GM12864 (cell line): Measurements from ENCODE around the gene KRTAP29-1.
A peak's percentile ranks its signal among the peaks of the same experiment; 100 is the strongest.

Experiments
- DNase-seq: peaks from one replicate; pipeline ENCODE4 v3.0.0-alpha.2; 2011; ENCODE audit warnings: low read depth
- H3K4me3 ChIP-seq: 2 replicates; pipeline ENCODE4 v1.5.1; 2011; ENCODE audit warnings: mild to moderate bottlenecking, low read depth, low read length, control low read depth
- CTCF ChIP-seq: IDR thresholded peaks from 2 replicates; pipeline ENCODE4 v1.5.1; 2011; ENCODE audit warnings: low read depth, mild to moderate bottlenecking, moderate library complexity, low read length, control low read depth, inconsistent platforms; ENCODE audit errors: missing control alignments

KRTAP29-1 gene

GRCh38 chr17:41340934-41341861 is 38.5 kb upstream of the KRTAP29-1 start:
- no peak for TF ChIP-seq CTCF
- peak; percentile 10 for DNase-seq
- no peak overlapping the region for H3K4me3 ChIP-seq

GRCh38 chr17:41340494-41340893 is 37.8 kb upstream of the KRTAP29-1 start:
- DNase-seq, result no peak
- no peak for TF ChIP-seq CTCF
- H3K4me3 ChIP-seq, result no peak overlapping the region

- no peak for DNase-seq
- no peak for TF ChIP-seq CTCF
- no peak overlapping the region for H3K4me3 ChIP-seq
Observed at GRCh38 chr17:41339571-41340172, 37.0 kb upstream of the KRTAP29-1 start.

GRCh38 chr17:41338961-41339485 is 36.4 kb upstream of the KRTAP29-1 start:
- DNase-seq, result peak; percentile 19

GRCh38 chr17:41335747-41336146 is 33.1 kb upstream of the KRTAP29-1 start:
- H3K4me3 ChIP-seq, result no peak overlapping the region
- no peak for TF ChIP-seq CTCF

More at GRCh38 chr17:41338961-41339485, 36.4 kb upstream of the KRTAP29-1 start:
- no peak for TF ChIP-seq CTCF
- no peak overlapping the region for H3K4me3 ChIP-seq

GRCh38 chr17:41334385-41335305 is 32.0 kb upstream of the KRTAP29-1 start:
- no peak for TF ChIP-seq CTCF
- no peak overlapping the region for H3K4me3 ChIP-seq
- no peak for DNase-seq

More at GRCh38 chr17:41335747-41336146, 33.1 kb upstream of the KRTAP29-1 start:
- DNase-seq, result no peak
